ENCODE measurements around the gene IRAG1. TPM values are rescaled to one million over a fixed set of nuclear protein-coding genes. Genes with fewer than 3 reads are reported as not detected.

The IRAG1 gene
- total and polyA plus RNA-seq, 2 donors (not counting 1 experiment from before 2014, with no cell fraction given): 0.27 to 0.32 TPM

DNA sequence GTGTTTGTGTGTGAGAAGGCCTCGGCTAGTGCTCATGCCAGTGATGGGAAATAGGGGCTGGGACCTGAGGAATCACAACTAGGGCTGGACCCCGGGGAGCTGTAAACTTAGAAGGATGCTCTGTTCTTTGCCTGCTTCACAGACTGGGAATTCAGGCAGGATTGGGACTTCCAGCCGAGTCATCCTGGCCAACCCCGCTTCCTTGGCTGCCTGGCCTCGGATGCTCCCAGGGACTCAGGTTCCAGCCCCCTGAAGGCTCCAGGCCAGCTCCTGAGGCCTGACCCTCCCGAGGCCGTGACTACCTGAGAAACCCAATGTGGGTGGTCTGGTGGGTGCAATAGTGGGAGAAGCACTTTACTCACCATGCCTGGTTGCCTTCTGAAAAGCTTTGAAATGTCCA is 44.7 kb downstream of the IRAG1 start:
- no peaks in the 10 kb centered on the region for H3K27me3 Mint-ChIP-seq
- no peak overlapping the region for H3K4me3 Mint-ChIP-seq
- Histone ChIP-seq H3K9ac (ENCODE audit: low read length) (no peak overlapping the region), H2AFZ (ENCODE audit: insufficient read depth, low read depth, low read length, poor library complexity, severe bottlenecking) (no peak overlapping the region), H3K27ac (ENCODE audit: low read length in 2 of 2) (no peak overlapping the region), H3K27me3 (replicated peaks in 1 of 4; ENCODE audit: control extremely low read depth in 1 of 4, control insufficient read depth in 3 of 4, insufficient read depth in 4 of 4, low read length in 3 of 4) (no peaks in the 10 kb centered on the region), H3K79me2 (ENCODE audit: control insufficient read depth, insufficient read depth, low read length) (no peaks in the 10 kb centered on the region), H4K20me1 (ENCODE audit: control insufficient read depth, insufficient read depth, low read length, poor library complexity, severe bottlenecking) (no peaks in the 10 kb centered on the region), H3K4me1 (ENCODE audit: control insufficient read depth in 2 of 2, insufficient read depth in 2 of 2, low read length in 2 of 2) (peaks cover 56 to 79% of the 10 kb centered on the region in 2 donors), H3K9me3 (ENCODE audit: control extremely low read depth in 1 of 3, control insufficient read depth in 2 of 3, insufficient read depth in 1 of 3, low read length in 2 of 3) (peaks cover 0 to 4% (median 0%) of the 10 kb centered on the region in 3 donors), H3K4me2 (replicated peaks; ENCODE audit: low read depth, low read length, poor library complexity, severe bottlenecking) (peak overlapping the region; percentile 32), H3K36me3 (replicated peaks in 1 of 2; ENCODE audit: control extremely low read depth in 1 of 2, control insufficient read depth in 1 of 2, extremely low read depth in 1 of 2, insufficient read depth in 2 of 2, low read length in 1 of 2) (no peaks in the 10 kb centered on the region), H3K4me3 (ENCODE audit: control extremely low read depth in 1 of 5, extremely low read depth in 1 of 5, insufficient read depth in 1 of 5, low read depth in 2 of 5, low read length in 4 of 5) (no peak overlapping the region)
- H3K9me3 Mint-ChIP-seq (ENCODE audit: insufficient read depth): no peaks in the 10 kb centered on the region
- ChIA-PET POLR2A (interaction anchor here (1.5 kb wide), 1 partner anchor 8 kb away, joined by 4 read pairs; no protein-coding TSS in a partner anchor), CTCF (interaction anchor here (0.9 to 2.8 kb wide), 6 partner anchors 11 to 243 kb away, joined by 3 to 10 read pairs (median 4); partner anchors contain the start of gene RNF141)
- peaks cover 75% of the 10 kb centered on the region for H3K4me1 Mint-ChIP-seq
- WGBS (ENCODE audit: insufficient coverage): 90% methylated on average over 7 of the region's 7 CpGs
- DNase-seq (no peak), ATAC-seq (ENCODE audit: low read depth) (no peak)
- TF ChIP-seq EZH2 (IDR thresholded peaks at IDR 0.05; ENCODE audit: borderline replicate concordance, insufficient read depth, low read depth, low read length, poor library complexity, severe bottlenecking): no peak
- TF ChIP-seq, protein P1, sequence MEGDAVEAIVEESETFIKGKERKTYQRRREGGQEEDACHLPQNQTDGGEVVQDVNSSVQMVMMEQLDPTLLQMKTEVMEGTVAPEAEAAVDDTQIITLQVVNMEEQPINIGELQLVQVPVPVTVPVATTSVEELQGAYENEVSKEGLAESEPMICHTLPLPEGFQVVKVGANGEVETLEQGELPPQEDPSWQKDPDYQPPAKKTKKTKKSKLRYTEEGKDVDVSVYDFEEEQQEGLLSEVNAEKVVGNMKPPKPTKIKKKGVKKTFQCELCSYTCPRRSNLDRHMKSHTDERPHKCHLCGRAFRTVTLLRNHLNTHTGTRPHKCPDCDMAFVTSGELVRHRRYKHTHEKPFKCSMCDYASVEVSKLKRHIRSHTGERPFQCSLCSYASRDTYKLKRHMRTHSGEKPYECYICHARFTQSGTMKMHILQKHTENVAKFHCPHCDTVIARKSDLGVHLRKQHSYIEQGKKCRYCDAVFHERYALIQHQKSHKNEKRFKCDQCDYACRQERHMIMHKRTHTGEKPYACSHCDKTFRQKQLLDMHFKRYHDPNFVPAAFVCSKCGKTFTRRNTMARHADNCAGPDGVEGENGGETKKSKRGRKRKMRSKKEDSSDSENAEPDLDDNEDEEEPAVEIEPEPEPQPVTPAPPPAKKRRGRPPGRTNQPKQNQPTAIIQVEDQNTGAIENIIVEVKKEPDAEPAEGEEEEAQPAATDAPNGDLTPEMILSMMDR (IDR thresholded peaks at IDR 0.05): no peak
- intact Hi-C loops (cut with micrococcal nuclease): loop anchor here (5.0 kb wide), 1 partner anchor 607 kb away; no protein-coding TSS in a partner anchor
- H3K27ac Mint-ChIP-seq: peak overlapping the region; percentile 72

DNA sequence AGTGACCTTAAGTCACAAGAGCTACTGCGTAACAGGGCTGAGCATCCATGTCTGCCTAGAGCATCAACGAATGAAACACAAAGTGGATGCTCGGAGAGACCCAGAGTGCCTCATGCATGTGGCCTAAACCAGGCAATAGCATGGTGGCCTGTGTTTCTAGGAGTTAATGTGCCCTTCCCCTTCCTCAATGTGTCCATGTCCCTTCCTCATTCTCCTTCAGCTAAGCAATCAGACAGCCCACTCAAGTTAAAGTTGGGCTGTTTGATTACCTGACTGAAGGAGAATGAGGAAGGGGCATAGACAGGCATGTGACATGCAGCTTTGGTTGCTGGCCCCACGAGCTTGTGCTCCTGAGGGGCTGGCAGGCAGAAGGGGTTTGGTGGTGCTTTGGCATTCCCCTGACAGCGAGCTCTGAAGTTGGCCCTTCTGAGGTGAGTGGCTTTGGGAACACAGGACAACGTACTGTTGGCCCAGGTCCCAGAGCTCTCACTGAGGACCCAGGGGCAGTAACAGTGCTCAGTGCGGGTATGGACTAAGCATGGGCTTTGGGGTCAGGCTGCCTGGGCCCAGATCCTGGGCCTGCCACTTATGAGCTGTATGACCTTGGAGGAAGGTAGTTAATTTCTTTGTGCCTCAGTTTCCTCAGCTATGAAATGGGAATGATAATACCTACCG is 46.7 kb downstream of the IRAG1 start:
- no peak overlapping the region for H3K27ac Mint-ChIP-seq

More for the DNA sequence above, 46.7 kb downstream of the IRAG1 start:
- no peak overlapping the region for H3K4me3 ChIP-seq (ENCODE audit: control extremely low read depth in 1 of 5, extremely low read depth in 1 of 5, insufficient read depth in 1 of 5, low read depth in 2 of 5, low read length in 4 of 5)
- H4K20me1 ChIP-seq (ENCODE audit: control insufficient read depth, insufficient read depth, low read length, poor library complexity, severe bottlenecking): no peaks in the 10 kb centered on the region
- H2AFZ ChIP-seq (ENCODE audit: insufficient read depth, low read depth, low read length, poor library complexity, severe bottlenecking): no peak overlapping the region
- Mint-ChIP-seq H3K4me1 (peaks cover 77% of the 10 kb centered on the region), H3K9me3 (ENCODE audit: insufficient read depth) (no peaks in the 10 kb centered on the region), H3K27me3 (no peaks in the 10 kb centered on the region), H3K4me3 (no peak overlapping the region)
- H3K9me3 ChIP-seq (ENCODE audit: control extremely low read depth in 1 of 3, control insufficient read depth in 2 of 3, insufficient read depth in 1 of 3, low read length in 2 of 3): no peaks in the 10 kb centered on the region
- no peaks in the 10 kb centered on the region for H3K36me3 ChIP-seq (replicated peaks in 1 of 2; ENCODE audit: control extremely low read depth in 1 of 2, control insufficient read depth in 1 of 2, extremely low read depth in 1 of 2, insufficient read depth in 2 of 2, low read length in 1 of 2)
- ChIA-PET POLR2A (interaction anchor here (1.1 kb wide), 1 partner anchor 36 kb away, joined by 3 read pairs; no protein-coding TSS in a partner anchor), CTCF (interaction anchor here (0.9 to 2.5 kb wide), 9 partner anchors 8 to 234 kb away, joined by 3 to 11 read pairs (median 4); partner anchors contain the start of gene RNF141)
- intact Hi-C loops (cut with micrococcal nuclease): loop anchor here (5.0 kb wide), 1 partner anchor 605 kb away; no protein-coding TSS in a partner anchor
- no peak for ATAC-seq (ENCODE audit: low read depth)
- DNase-seq: no peak
- 98% methylated on average over 8 of the region's 8 CpGs for WGBS (ENCODE audit: insufficient coverage)
- peaks cover 59 to 80% of the 10 kb centered on the region in 2 donors for H3K4me1 ChIP-seq (ENCODE audit: control insufficient read depth in 2 of 2, insufficient read depth in 2 of 2, low read length in 2 of 2)
- no peaks in the 10 kb centered on the region for H3K27me3 ChIP-seq (replicated peaks in 1 of 4; ENCODE audit: control extremely low read depth in 1 of 4, control insufficient read depth in 3 of 4, insufficient read depth in 4 of 4, low read length in 3 of 4)
- H3K9ac ChIP-seq (ENCODE audit: low read length): no peak overlapping the region
- no peaks in the 10 kb centered on the region for H3K79me2 ChIP-seq (ENCODE audit: control insufficient read depth, insufficient read depth, low read length)
- H3K27ac ChIP-seq (ENCODE audit: low read length in 2 of 2): no peak overlapping the region
- no peak for TF ChIP-seq EZH2 (IDR thresholded peaks at IDR 0.05; ENCODE audit: borderline replicate concordance, insufficient read depth, low read depth, low read length, poor library complexity, severe bottlenecking)
- TF ChIP-seq, protein P1 (IDR thresholded peaks at IDR 0.05): no peak
- H3K4me2 ChIP-seq (replicated peaks; ENCODE audit: low read depth, low read length, poor library complexity, severe bottlenecking): no peak overlapping the region

Data from B cell (primary cell).